GM23248 (cell line): ENCODE results near the gene CEP89. TPM values are rescaled to one million over a fixed set of nuclear protein-coding genes. Genes with fewer than 3 reads are reported as not detected.
"Not testable (repeated sequence)": the region's sequence is repeated elsewhere in the genome, so short reads cannot be mapped to it uniquely, and the experiment has no call there.

ENCODE experiments used
- DNase-seq: peaks from one replicate; pipeline ENCODE4 v3.0.0-alpha.2; 2015
- H2AFZ ChIP-seq: fragments of 200-600 bp; sonication (generic); 2 replicates; pipeline ENCODE4 v1.6.1; 2016; ENCODE audit warnings: antibody characterized with exemption
- H3F3A ChIP-seq: fragments of 200-600 bp; sonication (generic); 2 replicates; pipeline ENCODE4 v1.6.1; 2016; ENCODE audit warnings: mild to moderate bottlenecking, antibody characterized with exemption, mixed run types; ENCODE audit not compliant: insufficient read depth
- H3K27ac ChIP-seq: fragments of 200-600 bp; sonication (generic); 2 replicates; pipeline ENCODE4 v1.5.1; 2016; ENCODE audit warnings: mild to moderate bottlenecking
- H3K27me3 ChIP-seq: fragments of 200-600 bp; sonication (generic); replicated peaks from 2 replicates; pipeline ENCODE4 v1.6.1; 2016; ENCODE audit warnings: mild to moderate bottlenecking; ENCODE audit not compliant: insufficient read depth
- H3K36me3 ChIP-seq: fragments of 200-600 bp; sonication (generic); 2 replicates; pipeline ENCODE4 v1.6.1; 2016; ENCODE audit warnings: low read depth, mild to moderate bottlenecking
- H3K4me1 ChIP-seq: fragments of 200-600 bp; sonication (generic); 2 replicates; pipeline ENCODE4 v1.6.1; 2016; ENCODE audit warnings: mild to moderate bottlenecking; ENCODE audit not compliant: insufficient read depth
- H3K4me2 ChIP-seq: fragments of 200-600 bp; sonication (generic); one replicate; pipeline ENCODE4 v1.6.1; 2016; ENCODE audit warnings: mild to moderate bottlenecking; ENCODE audit not compliant: unreplicated experiment
- H3K4me3 ChIP-seq: fragments of 200-600 bp; sonication (generic); 2 replicates; pipeline ENCODE4 v1.5.1; 2016; ENCODE audit warnings: mild to moderate bottlenecking
- H3K79me2 ChIP-seq: fragments of 200-600 bp; sonication (generic); 2 replicates; pipeline ENCODE4 v1.6.1; 2016; ENCODE audit warnings: mild to moderate bottlenecking; ENCODE audit not compliant: insufficient read depth
- H3K9ac ChIP-seq: fragments of 200-600 bp; sonication (generic); 2 replicates; pipeline ENCODE4 v1.6.1; 2016; ENCODE audit warnings: mild to moderate bottlenecking
- H3K9me2 ChIP-seq: fragments of 200-600 bp; sonication (generic); 2 replicates; pipeline ENCODE4 v1.6.1; 2016; ENCODE audit warnings: mixed run types, mild to moderate bottlenecking, moderate library complexity; ENCODE audit not compliant: insufficient read depth
- H3K9me3 ChIP-seq: fragments of 200-600 bp; sonication (generic); one replicate; pipeline ENCODE4 v1.6.1; 2017; ENCODE audit warnings: low read depth
- H4K20me1 ChIP-seq: fragments of 200-600 bp; sonication (generic); 2 replicates; pipeline ENCODE4 v1.6.0; 2016; ENCODE audit not compliant: insufficient read depth
- EZH2 ChIP-seq: fragments of 200-600 bp; sonication (generic); IDR thresholded peaks from 2 replicates; pipeline ENCODE4 v1.6.1; 2018; ENCODE audit warnings: antibody characterized with exemption, mild to moderate bottlenecking; ENCODE audit not compliant: insufficient read depth, poor library complexity, severe bottlenecking
- EZH2phosphoT487 ChIP-seq: fragments of 200-600 bp; sonication (generic); IDR thresholded peaks from 2 replicates; pipeline ENCODE4 v1.6.1; 2018; ENCODE audit warnings: antibody characterized with exemption, moderate library complexity, mild to moderate bottlenecking, low read depth; ENCODE audit not compliant: insufficient read depth
- WGBS, 2 experiments: methylation state at CpG; one replicate each; pipeline ENCODE4 v1.1.6; 2015 to 2017; ENCODE audit warnings: low lambda C conversion rate in 2 of 2, low coverage in 1 of 2; ENCODE audit errors: missing lambda C conversion rate in 2 of 2; 5-methylcytosine and 5-hydroxymethylcytosine counted together
- in situ Hi-C: fragments of 300-500 bp; cut with MboI; formaldehyde crosslinking; loops from 2 replicates; pipeline ENCODE4 v1.15.0; 2020
- polyA plus RNA-seq: library from polyadenylated mRNA; unstranded; fragments of >200 nt; fragmentation: Nextera tagmentation; extraction: Ambion mirVana; gene quantifications from 2 replicates; pipeline ENCODE4 v1.2.1, GENCODE V29; 2016
- total RNA-seq: library from RNA; depleted of rRNA; stranded (reverse); fragments of >200 nt; shearing (Covaris generic); gene quantifications from 2 replicates; pipeline ENCODE4 v1.2.3, GENCODE V29; 2014

The CEP89 gene
- total and polyA plus RNA-seq, 2 experiments from 2014 or later, result 17.1 to 30.1 TPM

GRCh38 chr19:32966750-32967149 lies 5.0 kb downstream of the CEP89 start:
- no peaks in the 10 kb centered on the region for H3K27me3 ChIP-seq
- H3K79me2 ChIP-seq, result peaks cover 41% of the 10 kb centered on the region
- no peaks in the 10 kb centered on the region for H3K9me2 ChIP-seq
- no peaks in the 10 kb centered on the region for H3K9me3 ChIP-seq
- H3K4me2 ChIP-seq, result no peak overlapping the region
- H3K36me3 ChIP-seq, result no peaks in the 10 kb centered on the region; the same call in 1 of the 2 replicates
- H3K9ac ChIP-seq, result no peak overlapping the region
- no peak overlapping the region for H2AFZ ChIP-seq
- 97 to 99% methylated on average over 9 of the region's 9 CpGs for WGBS, 2 experiments
- in situ Hi-C loops, result no loop called here
- H3K4me3 ChIP-seq, result no peak overlapping the region
- TF ChIP-seq EZH2, result no peak
- TF ChIP-seq EZH2phosphoT487, result no peak
- H3F3A ChIP-seq, result no peaks in the 10 kb centered on the region
- DNase-seq, result no peak
- H4K20me1 ChIP-seq, result no peaks in the 10 kb centered on the region
- peaks cover 8% of the 10 kb centered on the region; the same call in 1 of the 2 replicates for H3K4me1 ChIP-seq
- H3K27ac ChIP-seq, result no peak overlapping the region

- no peaks in the 10 kb centered on the region for H3K79me2 ChIP-seq
- H3K27me3 ChIP-seq, result no peaks in the 10 kb centered on the region
- H3K36me3 ChIP-seq, result peaks cover 15% of the 10 kb centered on the region; the same call in 1 of the 2 replicates
- no peak overlapping the region for H3K9ac ChIP-seq
- TF ChIP-seq EZH2phosphoT487 (no peak), EZH2 (no peak)
- WGBS, 2 experiments, result 58 to 62% methylated on average over 3 of the region's 3 CpGs
- in situ Hi-C loops, result no loop called here
- no peak for DNase-seq
- no peaks in the 10 kb centered on the region for H3K4me1 ChIP-seq
- no peak overlapping the region for H3K4me2 ChIP-seq
- no peaks in the 10 kb centered on the region for H3K9me3 ChIP-seq
- no peak overlapping the region for H3K4me3 ChIP-seq
- no peaks in the 10 kb centered on the region for H4K20me1 ChIP-seq
- H3F3A ChIP-seq, result no peaks in the 10 kb centered on the region
- H2AFZ ChIP-seq, result no peak overlapping the region
- no peak overlapping the region for H3K27ac ChIP-seq
- no peaks in the 10 kb centered on the region for H3K9me2 ChIP-seq
Measured at GRCh38 chr19:32945260-32945659, 26.5 kb downstream of the CEP89 start.

DNA sequence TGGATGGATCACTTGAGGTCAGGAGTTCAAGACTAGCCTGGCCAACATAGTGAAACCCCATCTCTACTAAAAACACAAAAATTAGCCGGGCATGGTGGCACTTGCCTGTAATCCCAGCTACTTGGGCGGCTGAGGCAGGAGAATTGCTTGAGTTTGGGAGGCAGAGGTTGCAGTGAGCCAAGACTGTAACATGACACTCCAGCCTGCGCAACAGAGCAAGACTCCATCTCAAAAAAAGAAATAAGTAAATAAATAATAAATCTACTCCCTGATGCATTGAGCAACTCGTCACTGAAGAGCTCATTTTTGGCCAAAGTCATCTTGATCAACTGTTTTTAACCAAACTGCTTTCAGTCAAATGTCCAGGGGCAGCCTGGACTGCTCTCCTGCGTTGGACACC lies 30.5 kb downstream of the CEP89 start:
- 91 to 92% methylated on average over 5 of the region's 5 CpGs for WGBS, 2 experiments
- H3K4me3 ChIP-seq, H3K4me2 ChIP-seq, H3K27me3 ChIP-seq, H3F3A ChIP-seq, H3K9me2 ChIP-seq, H3K27ac ChIP-seq, H3K79me2 ChIP-seq, H3K9ac ChIP-seq, DNase-seq, H3K9me3 ChIP-seq, in situ Hi-C loops, H3K36me3 ChIP-seq, H2AFZ ChIP-seq, H3K4me1 ChIP-seq, H4K20me1 ChIP-seq: not testable (repeated sequence)

- Histone ChIP-seq H3K4me3 (no peak overlapping the region), H3K9me2 (no peaks in the 10 kb centered on the region), H3K79me2 (no peaks in the 10 kb centered on the region), H3K9me3 (no peaks in the 10 kb centered on the region), H3K36me3 (peaks cover 4% of the 10 kb centered on the region), H3K9ac (no peak overlapping the region), H2AFZ (no peak overlapping the region), H3K27ac (no peak overlapping the region), H3K4me1 (no peaks in the 10 kb centered on the region), H3K27me3 (no peaks in the 10 kb centered on the region), H4K20me1 (no peaks in the 10 kb centered on the region), H3K4me2 (no peak overlapping the region), H3F3A (no peaks in the 10 kb centered on the region)
- no peak for TF ChIP-seq EZH2
- no peak for TF ChIP-seq EZH2phosphoT487
- in situ Hi-C loops, result no loop called here
- WGBS, 2 experiments, result 98 to 100% methylated on average over 8 of the region's 8 CpGs
- DNase-seq, result no peak
Measured at GRCh38 chr19:32936065-32936464, 35.7 kb downstream of the CEP89 start.

- TF ChIP-seq EZH2 (no peak), EZH2phosphoT487 (no peak)
- Histone ChIP-seq H3K27me3 (no peaks in the 10 kb centered on the region), H3K9me2 (no peaks in the 10 kb centered on the region), H3K4me1 (no peaks in the 10 kb centered on the region), H4K20me1 (no peaks in the 10 kb centered on the region), H3K9ac (no peak overlapping the region), H3K36me3 (peaks cover 4% of the 10 kb centered on the region), H3K4me3 (no peak overlapping the region), H2AFZ (no peak overlapping the region), H3F3A (no peaks in the 10 kb centered on the region), H3K27ac (no peak overlapping the region), H3K9me3 (no peaks in the 10 kb centered on the region), H3K4me2 (no peak overlapping the region), H3K79me2 (no peaks in the 10 kb centered on the region)
- in situ Hi-C loops, result no loop called here
- 96 to 100% methylated on average over 7 to 9 of the region's 9 CpGs for WGBS, 2 experiments
- DNase-seq, result no peak
Measured at GRCh38 chr19:32935629-32936028, 36.1 kb downstream of the CEP89 start.
